Type B pancreatic cell (in vitro differentiated cells): Measurements from ENCODE around the gene SPON1. TPM values are rescaled to one million over a fixed set of nuclear protein-coding genes. Genes with fewer than 3 reads are reported as not detected.

ENCODE experiments used
- DNase-seq: peaks from one replicate; pipeline ENCODE4 v3.0.0; 2021; ENCODE audit warnings: mixed read lengths; ENCODE audit not compliant: unreplicated experiment; ENCODE audit errors: extremely low spot score
- H3K27ac Mint-ChIP-seq: 2 replicates; pipeline ENCODE4 v1.8.0; 2021; ENCODE audit warnings: mild to moderate bottlenecking, mixed read lengths
- H3K27me3 Mint-ChIP-seq: 2 replicates; pipeline ENCODE4 v1.8.0; 2021; ENCODE audit warnings: mixed read lengths
- H3K36me3 Mint-ChIP-seq: 2 replicates; pipeline ENCODE4 v1.8.0; 2021; ENCODE audit warnings: mixed read lengths
- H3K4me1 Mint-ChIP-seq: one replicate; pipeline ENCODE4 v1.8.0; 2021; ENCODE audit warnings: mixed read lengths; ENCODE audit not compliant: unreplicated experiment
- H3K4me3 Mint-ChIP-seq: 2 replicates; pipeline ENCODE4 v1.8.0; 2021; ENCODE audit warnings: mild to moderate bottlenecking, mixed read lengths
- H3K9me3 Mint-ChIP-seq: 2 replicates; pipeline ENCODE4 v1.8.0; 2021; ENCODE audit warnings: mixed read lengths
- CTCF ChIP-seq: fragments of 200-600 bp; sonication (generic); conservative IDR thresholded peaks from 2 replicates; pipeline ENCODE4 v1.5.0; 2021; ENCODE audit warnings: antibody characterized with exemption, mild to moderate bottlenecking
- total RNA-seq: library from RNA; stranded (reverse); gene quantifications from 2 replicates; pipeline ENCODE4 v1.2.1, GENCODE V29; 2021; ENCODE audit warnings: low replicate concordance

Gene SPON1
- total RNA-seq, 1 donor from 2014 or later: 31.7 TPM

GRCh38 chr11:14059491-14059890 lies 97.0 kb downstream of the SPON1 start:
- peaks cover 4% of the 10 kb centered on the region for H3K27me3 Mint-ChIP-seq

GRCh38 chr11:14061721-14062120 lies 99.2 kb downstream of the SPON1 start:
- no peak for TF ChIP-seq CTCF
- Mint-ChIP-seq H3K36me3 (no peaks in the 10 kb centered on the region), H3K4me1 (no peaks in the 10 kb centered on the region), H3K9me3 (no peaks in the 10 kb centered on the region), H3K27me3 (peaks cover 4% of the 10 kb centered on the region), H3K4me3 (no peak overlapping the region), H3K27ac (no peak overlapping the region)
- no peak for DNase-seq

More at GRCh38 chr11:14059491-14059890, 97.0 kb downstream of the SPON1 start:
- H3K36me3 Mint-ChIP-seq: no peaks in the 10 kb centered on the region
- no peak for TF ChIP-seq CTCF
- no peak for DNase-seq
- H3K27ac Mint-ChIP-seq: no peak overlapping the region
- H3K9me3 Mint-ChIP-seq: no peaks in the 10 kb centered on the region
- no peak overlapping the region for H3K4me3 Mint-ChIP-seq
- H3K4me1 Mint-ChIP-seq: no peaks in the 10 kb centered on the region

- no peak overlapping the region for H3K4me3 Mint-ChIP-seq
Observed at GRCh38 chr11:14065141-14065540, 102.6 kb downstream of the SPON1 start.

GRCh38 chr11:14065681-14066080 lies 103.2 kb downstream of the SPON1 start:
- Mint-ChIP-seq H3K9me3 (no peaks in the 10 kb centered on the region), H3K27ac (no peak overlapping the region), H3K27me3 (peaks cover 4% of the 10 kb centered on the region), H3K4me3 (no peak overlapping the region), H3K4me1 (no peaks in the 10 kb centered on the region), H3K36me3 (no peaks in the 10 kb centered on the region)
- no peak for DNase-seq
- no peak for TF ChIP-seq CTCF

More at GRCh38 chr11:14065141-14065540, 102.6 kb downstream of the SPON1 start:
- Mint-ChIP-seq H3K27ac (no peak overlapping the region), H3K27me3 (peaks cover 4% of the 10 kb centered on the region), H3K9me3 (no peaks in the 10 kb centered on the region), H3K36me3 (no peaks in the 10 kb centered on the region), H3K4me1 (no peaks in the 10 kb centered on the region)
- DNase-seq: no peak
- no peak for TF ChIP-seq CTCF

GRCh38 chr11:14067686-14068085 lies 105.2 kb downstream of the SPON1 start:
- H3K9me3 Mint-ChIP-seq: no peaks in the 10 kb centered on the region
- no peak overlapping the region for H3K4me3 Mint-ChIP-seq
- H3K27me3 Mint-ChIP-seq: peaks cover 7% of the 10 kb centered on the region
- DNase-seq: no peak
- no peak overlapping the region for H3K27ac Mint-ChIP-seq
- H3K4me1 Mint-ChIP-seq: no peaks in the 10 kb centered on the region
- no peaks in the 10 kb centered on the region for H3K36me3 Mint-ChIP-seq
- no peak for TF ChIP-seq CTCF

GRCh38 chr11:14070896-14071295 lies 108.4 kb downstream of the SPON1 start:
- no peaks in the 10 kb centered on the region for H3K9me3 Mint-ChIP-seq
- no peak overlapping the region for H3K4me3 Mint-ChIP-seq
- H3K36me3 Mint-ChIP-seq: no peaks in the 10 kb centered on the region
- DNase-seq: no peak
- H3K4me1 Mint-ChIP-seq: no peaks in the 10 kb centered on the region
- no peak overlapping the region for H3K27ac Mint-ChIP-seq
- peaks cover 3% of the 10 kb centered on the region for H3K27me3 Mint-ChIP-seq
- no peak for TF ChIP-seq CTCF
